PC-3 (cell line): Measurements from ENCODE around the gene MAP1S.

Source experiments
- EZH2 ChIP-seq: fragments of 300-600 bp; sonication (generic); IDR thresholded peaks from one replicate; pipeline ENCODE4 v1.6.1; 2017; ENCODE audit warnings: antibody characterized with exemption, mild to moderate bottlenecking, low read length; ENCODE audit not compliant: unreplicated experiment
- EZH2phosphoT487 ChIP-seq: fragments of 300-600 bp; sonication (generic); IDR thresholded peaks from 2 replicates; pipeline ENCODE4 v1.6.1; 2018; ENCODE audit warnings: mild to moderate bottlenecking, antibody characterized with exemption, low read length, borderline replicate concordance
- TF ChIP-seq, protein P1 (sequence below): fragments of 300-600 bp; sonication (generic); conservative IDR thresholded peaks from 2 replicates; pipeline ENCODE4 v1.5.1; 2017; ENCODE audit warnings: antibody characterized with exemption, low read depth, mild to moderate bottlenecking, low read length

DNA sequence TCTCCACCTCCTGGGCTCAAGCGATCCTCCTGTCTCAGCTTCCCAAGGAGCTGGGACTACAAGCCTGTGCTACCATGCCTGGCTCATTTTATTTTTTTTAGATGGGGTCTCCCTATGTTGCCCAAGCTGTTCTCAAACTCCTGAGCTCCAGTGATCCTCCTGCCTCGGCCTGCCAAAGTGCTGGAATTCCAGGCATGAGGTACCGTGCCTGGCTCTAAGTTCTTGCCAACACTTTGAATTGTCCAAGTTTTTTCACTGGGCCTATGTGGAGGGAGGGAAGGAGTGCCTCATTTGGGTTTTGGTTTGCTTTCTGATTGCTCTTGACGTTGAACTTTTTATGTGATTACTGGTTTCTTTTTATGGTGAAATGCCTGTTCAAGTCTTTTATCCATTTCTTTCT, 26.7 kb upstream of the MAP1S start:
- TF ChIP-seq, protein P1, sequence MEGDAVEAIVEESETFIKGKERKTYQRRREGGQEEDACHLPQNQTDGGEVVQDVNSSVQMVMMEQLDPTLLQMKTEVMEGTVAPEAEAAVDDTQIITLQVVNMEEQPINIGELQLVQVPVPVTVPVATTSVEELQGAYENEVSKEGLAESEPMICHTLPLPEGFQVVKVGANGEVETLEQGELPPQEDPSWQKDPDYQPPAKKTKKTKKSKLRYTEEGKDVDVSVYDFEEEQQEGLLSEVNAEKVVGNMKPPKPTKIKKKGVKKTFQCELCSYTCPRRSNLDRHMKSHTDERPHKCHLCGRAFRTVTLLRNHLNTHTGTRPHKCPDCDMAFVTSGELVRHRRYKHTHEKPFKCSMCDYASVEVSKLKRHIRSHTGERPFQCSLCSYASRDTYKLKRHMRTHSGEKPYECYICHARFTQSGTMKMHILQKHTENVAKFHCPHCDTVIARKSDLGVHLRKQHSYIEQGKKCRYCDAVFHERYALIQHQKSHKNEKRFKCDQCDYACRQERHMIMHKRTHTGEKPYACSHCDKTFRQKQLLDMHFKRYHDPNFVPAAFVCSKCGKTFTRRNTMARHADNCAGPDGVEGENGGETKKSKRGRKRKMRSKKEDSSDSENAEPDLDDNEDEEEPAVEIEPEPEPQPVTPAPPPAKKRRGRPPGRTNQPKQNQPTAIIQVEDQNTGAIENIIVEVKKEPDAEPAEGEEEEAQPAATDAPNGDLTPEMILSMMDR: no peak
- TF ChIP-seq EZH2 (no peak), EZH2phosphoT487 (no peak)
